Umbilical cord (tissue), 2 donors: ENCODE results near the gene LDLRAD3. TPM values are rescaled to one million over a fixed set of nuclear protein-coding genes. Genes with fewer than 3 reads are reported as not detected.

Source experiments
- DNase-seq: peaks from one replicate; pipeline ENCODE4 v3.0.0-alpha.2; 2015; ENCODE audit warnings: low spot score
- total RNA-seq: library from RNA; depleted of rRNA; stranded (reverse); fragments of >200 nt; gene quantifications from one replicate; pipeline ENCODE4 v1.2.3, GENCODE V29; 2014; ENCODE audit warnings: low replicate concordance; ENCODE audit not compliant: insufficient read depth

LDLRAD3 gene
- total RNA-seq, 1 donor from 2014 or later: 28.9 TPM

DNA sequence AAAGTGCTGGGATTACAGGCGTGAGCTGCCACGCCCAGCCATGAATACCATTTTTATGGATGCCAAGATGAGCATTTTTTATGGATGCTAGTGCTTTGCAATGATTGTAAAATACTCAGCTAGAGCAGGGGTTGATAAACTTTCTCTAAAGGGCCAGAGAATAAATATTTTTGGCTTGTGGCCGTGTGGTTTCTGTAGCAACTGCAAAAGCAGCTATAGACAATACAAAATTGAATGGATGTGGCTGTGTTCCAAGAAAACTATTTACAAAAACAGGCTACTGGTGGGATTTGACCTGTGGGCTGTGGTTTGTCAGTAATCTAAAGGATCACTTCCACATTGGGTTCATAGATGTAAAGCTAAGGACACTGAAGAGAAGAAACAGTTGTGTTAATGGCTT, 289.3 kb downstream of the LDLRAD3 start:
- peak; percentile 73 for DNase-seq

DNA sequence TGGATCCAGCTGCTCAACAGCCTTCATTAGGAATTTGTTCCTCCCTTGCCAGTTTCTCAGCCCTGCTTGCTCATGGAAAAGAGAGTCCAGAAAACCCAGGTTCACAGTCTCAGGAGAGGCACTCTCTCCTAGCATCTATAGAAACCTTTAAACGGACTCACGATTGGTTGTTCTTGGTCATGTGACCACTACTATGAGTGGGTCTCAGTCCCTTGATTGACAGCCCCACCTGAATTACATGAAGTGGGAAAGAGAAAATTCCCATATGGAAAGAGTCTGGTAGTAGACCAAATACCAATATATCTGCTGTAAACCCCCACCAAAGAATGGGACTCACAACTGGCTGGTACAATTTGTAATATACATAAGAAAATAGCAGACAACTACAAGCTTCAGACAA, 291.0 kb downstream of the LDLRAD3 start:
- DNase-seq: no peak

DNA sequence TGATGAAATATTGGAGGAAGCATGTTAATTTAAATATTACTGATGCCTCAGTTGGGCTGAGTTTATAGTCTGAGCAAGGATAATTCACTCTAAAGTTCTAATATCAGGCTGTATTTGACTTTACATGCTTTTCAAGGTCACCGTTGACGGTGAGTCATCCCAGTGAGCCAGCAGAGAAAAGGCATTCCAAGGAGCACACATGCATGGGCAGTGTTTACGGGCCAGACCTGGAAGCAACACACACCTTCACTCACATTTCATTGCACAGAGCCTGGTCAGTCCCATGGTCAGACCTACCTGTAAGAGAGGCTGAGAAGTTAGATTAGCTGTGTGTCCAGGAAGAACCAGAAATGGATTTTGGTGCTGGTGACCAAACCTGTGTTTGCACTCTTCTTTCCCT, 291.9 kb downstream of the LDLRAD3 start:
- DNase-seq: no peak

DNA sequence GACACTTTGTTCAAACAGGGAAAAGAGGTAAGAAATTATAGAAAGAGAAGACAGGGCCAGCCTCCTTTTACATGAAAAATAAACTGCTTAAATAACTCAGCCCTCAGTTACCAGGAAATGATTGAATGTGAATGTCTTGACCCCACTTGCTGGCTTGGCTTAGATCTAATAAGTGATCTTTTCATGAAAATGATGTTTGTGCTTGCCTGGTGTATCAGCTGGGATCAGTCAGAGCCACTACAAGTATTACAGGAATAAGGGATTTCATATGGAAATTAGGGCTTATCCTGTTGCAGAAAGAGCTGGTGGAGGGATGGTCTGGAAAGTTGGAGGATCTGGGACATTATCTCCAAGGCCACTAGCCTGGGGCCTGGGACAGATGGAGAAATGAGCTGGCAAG, 293.5 kb downstream of the LDLRAD3 start:
- DNase-seq: no peak

DNA sequence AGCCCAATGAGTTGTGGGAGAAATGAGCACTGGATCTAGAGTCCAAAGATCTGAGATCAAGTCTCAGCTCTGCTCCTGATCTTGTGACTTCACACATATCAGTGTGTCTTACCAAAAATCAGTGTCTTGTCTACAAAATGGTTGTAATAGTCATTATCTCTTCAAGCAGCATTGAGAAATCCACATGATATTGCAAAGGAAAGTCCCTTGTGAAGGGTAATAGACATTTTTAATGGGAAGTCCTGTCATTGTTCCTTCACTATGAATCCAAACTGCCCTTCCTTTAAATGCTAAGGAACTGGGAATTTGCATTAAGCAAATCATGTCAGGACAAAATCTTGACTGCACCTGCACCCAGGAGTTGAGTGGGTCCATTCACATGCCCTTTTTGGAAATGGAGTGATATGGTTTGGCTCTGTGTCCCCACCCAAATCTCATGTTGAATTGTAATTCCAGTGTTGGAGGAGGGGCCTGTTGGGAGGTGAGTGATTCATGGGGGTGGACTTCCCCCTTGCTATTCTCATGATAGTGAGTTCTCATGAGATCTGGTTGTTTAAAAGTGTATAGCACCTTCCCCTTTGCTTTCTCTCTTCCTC, 294.3 kb downstream of the LDLRAD3 start:
- no peak for DNase-seq

DNA sequence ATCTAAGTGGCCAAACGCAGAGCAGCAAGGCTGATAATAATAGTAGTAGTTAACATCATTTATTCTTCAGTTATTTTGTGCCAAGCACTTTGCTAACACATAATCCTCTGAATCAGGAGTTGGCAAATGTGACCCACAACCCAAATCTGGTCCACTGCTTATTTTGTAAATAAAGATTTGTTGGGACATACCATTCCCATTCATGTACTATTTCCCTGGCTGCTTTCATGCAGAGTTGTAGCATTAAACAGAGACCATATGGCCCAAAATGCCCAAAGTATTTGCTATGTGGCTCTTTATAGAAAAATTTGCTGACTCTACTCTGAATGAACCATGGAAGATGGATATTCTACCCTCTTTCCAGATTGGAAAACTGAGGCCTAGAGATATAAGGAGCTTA, 295.0 kb downstream of the LDLRAD3 start:
- DNase-seq: no peak

DNA sequence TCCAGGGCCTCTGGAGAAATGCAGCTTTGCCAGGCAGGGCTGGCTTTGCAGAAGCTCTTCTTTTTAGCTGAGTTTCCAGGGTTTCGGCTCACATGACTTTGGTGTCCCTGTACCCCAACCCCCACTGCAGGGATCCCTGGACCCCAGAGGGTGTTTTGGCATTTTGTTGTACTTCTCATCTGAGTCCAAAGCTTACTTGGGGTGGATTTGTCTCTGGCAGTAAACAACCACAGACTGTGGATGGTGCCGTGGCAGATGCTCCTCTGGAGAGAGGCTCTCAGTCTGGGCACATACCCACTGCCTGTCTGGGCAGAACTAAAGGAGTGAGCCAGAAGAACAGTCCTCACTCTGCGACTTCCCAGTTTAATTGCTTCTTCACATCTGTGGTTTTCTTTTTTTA, 295.8 kb downstream of the LDLRAD3 start:
- DNase-seq: no peak

DNA sequence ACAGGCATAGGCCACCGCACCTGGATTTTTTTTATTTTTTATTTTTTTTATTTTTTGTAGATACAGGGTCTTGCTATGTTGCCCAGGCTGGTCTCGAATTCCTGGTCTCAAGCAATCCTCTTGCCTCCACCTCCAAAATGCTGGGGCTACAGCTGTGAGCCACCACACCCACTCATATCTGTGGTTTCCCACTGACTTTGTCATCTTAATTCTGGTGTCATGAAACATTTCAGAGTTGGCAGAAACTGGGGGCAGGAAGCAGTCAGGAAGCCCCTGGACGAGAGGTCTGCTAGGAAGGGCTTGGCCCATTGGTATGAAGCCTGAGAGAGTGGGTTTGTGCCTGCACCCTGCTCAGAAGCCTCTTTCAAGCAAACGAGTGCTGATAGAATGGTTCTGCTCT, 296.3 kb downstream of the LDLRAD3 start:
- DNase-seq: no peak

DNA sequence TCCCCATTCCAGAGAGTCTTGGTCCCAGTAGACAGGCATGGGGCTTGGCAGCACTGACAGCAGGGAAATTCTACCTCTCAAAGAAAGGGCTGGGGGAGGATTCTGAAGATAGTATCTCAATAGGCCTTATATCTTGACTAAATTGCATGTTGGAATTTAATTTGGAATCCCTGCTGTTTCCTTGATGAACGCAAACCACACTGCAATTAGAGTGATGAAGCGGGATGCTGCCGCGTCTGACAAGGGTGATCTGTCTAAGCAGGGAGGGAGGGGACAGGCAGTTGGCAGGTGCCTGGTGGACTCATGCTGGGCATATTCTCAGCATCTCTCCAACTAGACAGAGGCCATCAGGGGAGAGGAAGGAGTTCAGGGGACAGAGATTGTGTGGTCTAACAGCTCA, 296.9 kb downstream of the LDLRAD3 start:
- DNase-seq: no peak

DNA sequence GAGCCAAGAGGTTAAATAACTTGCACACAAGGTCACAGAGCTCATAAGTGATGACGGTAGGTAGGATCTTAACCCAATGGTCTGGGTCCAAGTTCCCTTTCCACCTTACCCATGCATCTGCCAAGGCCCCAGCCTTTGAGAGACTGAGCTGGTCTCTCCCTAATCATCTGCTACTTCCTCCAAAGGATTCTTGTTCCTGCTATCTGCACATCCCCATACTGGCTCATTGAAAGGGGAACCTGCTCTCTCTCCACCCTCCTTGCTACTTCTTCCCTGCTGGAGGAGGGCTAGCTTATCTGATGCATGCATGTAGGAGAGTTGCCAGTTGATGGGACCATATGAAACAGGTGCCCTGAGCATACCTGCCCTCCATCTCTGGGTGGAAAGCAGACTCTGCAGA, 297.6 kb downstream of the LDLRAD3 start:
- no peak for DNase-seq

DNA sequence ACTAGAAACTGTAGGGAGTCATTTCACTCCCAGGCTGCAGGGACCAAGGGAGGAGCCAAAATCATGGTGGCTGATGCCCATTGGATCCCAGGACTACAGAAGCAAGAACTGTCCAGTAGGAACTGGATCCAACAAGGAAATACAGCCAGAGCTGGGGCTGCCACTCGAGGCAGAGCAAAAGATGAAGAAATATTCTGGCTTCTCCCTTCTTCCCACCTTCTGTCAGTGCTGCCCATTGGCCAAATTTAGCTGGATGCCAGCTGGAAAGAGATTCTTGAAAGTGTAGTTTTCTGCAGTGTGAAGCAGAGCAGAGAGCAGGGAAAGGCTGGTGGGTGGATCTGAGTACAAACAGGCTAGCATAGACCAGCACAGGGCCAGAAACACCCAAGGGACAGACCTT, 299.8 kb downstream of the LDLRAD3 start:
- no peak for DNase-seq

DNA sequence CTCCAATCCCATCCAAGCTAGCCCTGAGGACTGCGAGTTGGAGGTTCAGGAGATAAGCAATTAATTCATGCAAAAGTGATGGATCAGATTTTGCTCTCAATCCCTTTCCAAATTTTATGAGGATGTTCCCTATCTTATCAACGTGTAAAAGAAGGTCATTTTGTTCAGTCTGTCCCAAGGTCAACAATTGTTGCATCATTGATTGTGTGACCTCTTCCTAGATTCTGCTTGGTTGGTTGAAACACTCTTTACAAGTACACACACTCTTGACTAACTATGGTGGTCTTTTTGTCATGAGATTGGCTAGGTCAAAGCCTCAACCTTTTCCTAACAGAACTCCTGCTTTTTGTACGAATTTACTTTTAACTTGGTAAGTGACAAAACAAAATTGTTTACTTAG, 303.6 kb downstream of the LDLRAD3 start:
- no peak for DNase-seq

DNA sequence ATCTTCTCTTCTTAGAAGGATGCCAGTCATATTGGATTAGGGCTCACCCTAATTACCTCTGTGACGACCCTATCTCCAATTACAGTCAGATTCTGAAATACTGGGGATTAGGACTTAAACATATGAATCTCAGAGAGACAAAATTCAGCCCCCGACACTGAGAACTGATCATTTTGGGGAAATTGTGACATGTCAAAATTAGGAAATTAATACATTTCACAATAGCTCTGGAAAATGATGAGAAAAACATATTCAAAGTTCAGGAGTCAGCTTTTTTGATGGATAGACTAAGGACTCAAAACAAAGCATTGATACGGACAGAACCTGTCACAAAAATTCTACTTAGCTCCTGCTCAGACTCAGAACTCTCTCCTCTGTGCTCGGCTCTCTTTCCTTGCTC, 304.6 kb downstream of the LDLRAD3 start:
- no peak for DNase-seq

DNA sequence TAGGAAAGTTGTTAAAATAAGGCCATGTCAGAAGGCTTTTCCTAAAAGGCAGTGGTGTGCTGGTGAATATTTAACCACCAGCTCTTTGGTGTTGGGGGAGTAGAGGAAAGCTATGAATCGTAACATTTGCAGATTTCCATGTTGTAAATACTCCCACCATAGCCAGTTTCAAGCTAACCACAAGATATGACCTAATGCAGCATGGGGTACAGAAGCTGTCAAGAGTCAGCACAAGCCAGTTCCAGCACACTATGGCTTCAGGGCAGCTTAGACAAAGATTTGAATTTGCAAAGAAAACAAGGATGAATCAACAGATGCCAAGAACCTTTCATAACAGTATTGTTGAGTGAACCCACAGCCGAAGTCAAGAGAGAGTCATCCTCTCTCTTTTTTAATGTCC, 305.4 kb downstream of the LDLRAD3 start:
- peak; percentile 44 for DNase-seq

DNA sequence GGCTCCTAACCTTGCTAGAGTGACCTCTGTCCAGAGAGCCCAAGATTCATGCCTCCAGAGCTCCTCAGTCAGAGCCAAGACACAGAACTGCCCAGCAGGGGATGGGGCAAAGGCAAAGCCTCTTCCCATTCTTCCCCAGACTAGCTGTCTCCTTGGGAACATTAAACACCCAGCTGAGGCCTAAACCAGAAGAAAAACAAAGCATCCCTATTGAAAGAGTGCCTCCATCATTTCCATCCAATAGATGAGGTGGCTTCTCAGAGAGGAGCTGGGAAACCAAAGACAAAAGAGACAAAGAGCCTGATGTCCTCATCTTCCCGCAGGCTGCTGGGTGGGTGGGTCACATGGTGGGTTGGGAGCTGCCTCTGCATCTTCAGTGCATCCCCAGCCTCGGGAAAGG, 308.0 kb downstream of the LDLRAD3 start:
- no peak for DNase-seq

DNA sequence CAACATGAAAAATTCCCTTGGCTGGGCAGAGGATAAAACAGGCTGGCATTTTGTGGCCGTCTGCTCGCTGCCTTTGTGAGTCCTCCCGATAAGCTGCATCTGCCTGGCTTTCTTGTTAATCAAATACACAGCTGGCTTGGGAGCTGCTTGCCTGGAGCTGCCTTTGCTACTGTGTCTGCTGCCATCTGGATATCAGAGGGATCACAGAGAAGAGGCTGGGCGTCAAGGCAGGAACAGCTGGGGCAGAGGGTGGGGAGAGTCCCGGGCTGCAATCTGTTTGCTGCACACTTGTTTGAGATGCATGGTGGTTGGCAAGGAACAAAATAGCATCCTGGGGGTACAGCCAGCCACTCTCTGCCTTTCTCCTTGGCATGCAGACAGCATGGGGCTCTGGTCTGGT, 309.4 kb downstream of the LDLRAD3 start:
- peak; percentile 83 for DNase-seq

DNA sequence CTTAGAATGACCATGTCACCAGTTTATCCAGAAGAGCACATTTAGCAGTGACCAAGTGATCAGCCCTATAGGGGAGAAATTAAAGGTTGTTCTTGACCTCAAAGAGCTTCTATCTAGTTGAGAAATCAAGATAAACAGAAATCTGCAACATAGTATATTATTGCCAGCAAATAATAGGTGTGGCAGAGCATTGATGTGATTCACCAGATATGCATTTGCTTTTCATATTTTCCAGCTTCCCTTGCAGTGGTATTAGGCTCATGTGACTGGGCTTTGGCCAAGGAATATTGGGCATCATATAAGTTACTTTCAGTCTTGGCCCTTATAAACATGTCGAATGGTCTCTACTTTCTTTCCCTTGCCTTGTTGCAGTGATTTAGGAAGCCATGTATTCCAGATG, 310.9 kb downstream of the LDLRAD3 start:
- DNase-seq: no peak

DNA sequence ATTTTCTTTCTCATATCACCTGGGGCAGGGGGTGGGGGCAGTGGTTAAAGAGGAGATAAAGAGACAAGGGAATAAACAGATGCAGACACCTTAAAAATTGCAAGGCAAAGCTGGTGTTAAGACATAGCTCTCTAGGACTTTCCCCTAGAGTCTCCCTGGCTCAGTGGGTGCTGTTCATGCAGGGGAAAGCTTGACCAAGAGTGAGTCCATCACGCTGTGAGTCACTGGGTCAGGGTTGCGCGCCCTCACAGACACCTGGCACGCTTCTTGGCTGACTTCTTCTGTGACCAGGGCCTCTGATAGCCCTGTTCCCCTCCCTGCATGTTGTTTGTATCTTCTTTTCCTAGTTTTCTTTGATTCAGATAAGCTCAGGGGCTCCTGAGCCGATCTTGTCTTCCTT, 313.5 kb downstream of the LDLRAD3 start:
- no peak for DNase-seq

DNA sequence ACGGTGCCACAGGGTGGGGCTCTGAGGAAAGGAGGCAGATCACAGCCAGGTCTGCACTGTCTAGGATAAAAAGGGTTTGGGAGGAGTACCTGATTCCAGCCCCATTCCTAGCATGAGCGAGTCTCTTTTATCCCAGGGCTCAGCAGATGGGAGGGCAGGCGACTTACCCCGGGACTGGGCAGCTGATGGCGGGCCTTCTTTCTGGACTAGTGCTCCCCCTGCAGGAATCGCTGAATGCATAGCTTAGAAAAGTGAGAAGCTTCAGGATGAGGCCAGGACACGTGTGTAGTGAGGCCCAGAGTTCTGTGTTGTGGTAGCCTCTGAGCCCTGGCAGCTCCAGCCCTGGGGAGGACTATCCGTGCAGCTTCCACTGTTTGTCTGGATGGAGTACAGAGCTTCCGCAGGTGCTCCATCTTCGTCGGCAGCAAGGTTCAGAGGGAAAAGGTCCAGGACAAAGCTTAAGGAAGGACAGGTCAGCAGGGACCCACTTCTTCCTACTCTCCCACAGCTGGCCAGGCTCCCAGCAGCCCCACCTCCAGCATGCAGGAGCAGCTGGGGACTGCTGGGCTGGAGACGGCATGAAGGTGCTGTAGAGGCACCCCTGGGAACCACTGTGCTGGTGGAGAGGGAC, 315.0 kb downstream of the LDLRAD3 start:
- DNase-seq: peak; percentile 74

DNA sequence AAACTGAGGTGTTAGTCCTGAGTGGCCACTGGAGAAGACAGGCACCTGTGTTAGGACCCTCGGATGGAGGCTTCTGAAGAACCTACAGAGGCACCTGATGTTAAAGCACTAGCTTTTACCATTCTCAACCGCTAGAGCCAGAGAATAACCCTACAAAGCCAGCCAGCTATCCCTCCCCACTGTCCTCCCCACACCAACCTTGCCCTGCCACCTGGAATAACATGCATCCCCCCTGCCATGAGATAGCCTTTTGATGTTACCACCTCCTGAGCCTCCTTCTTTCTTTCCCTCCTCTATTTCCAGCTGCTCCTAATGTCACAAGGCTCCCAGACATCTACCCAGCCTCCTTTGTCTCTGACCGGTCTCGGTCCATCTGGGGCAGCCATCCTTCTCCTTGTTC, 317.2 kb downstream of the LDLRAD3 start:
- DNase-seq: no peak

DNA sequence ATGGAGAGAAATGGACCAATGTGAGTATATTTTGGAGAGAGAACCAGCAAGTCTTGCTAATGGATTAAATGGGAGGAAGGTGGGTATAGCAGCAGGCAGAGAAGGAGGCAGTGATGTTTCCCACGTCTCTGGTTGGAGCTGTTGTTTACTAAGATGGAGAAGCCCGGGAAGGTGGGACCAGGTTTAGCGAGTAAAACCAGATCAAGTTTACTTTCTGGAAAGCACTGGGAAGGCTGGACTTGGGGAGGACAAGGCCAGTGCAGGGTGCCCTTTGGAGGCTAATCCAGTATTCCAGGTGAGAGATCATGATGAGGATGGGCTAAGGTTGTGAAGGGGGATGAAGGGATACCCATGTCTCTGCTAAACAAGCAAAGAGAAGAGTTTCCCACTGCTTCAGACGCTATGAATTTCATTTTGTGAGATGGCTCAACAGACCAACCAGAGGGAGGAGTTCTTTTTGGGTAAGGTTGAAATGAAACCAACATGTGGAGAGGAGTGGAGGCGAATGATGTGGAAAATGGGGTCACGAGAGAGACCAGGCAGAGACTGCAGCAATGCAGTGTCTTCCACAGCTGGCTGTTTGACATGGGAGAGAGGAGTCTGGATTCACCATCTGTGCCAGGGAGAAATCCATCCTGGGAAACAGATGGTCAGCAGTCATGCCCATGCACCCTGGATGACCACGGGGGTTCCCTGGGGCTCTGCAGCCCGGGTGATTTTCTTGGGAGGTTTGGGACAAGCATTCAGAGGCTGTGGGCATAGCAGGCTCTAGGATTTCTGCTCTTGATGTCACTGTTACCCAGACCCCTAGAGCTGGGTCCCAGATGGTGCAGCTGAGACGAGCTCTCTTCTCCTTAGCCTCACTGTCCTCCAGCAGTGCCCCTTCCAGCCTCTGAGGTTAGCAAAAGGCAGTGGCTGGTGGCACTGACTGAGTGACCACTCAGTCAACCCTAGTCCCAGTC, 320.4 kb downstream of the LDLRAD3 start:
- DNase-seq: no peak

DNA sequence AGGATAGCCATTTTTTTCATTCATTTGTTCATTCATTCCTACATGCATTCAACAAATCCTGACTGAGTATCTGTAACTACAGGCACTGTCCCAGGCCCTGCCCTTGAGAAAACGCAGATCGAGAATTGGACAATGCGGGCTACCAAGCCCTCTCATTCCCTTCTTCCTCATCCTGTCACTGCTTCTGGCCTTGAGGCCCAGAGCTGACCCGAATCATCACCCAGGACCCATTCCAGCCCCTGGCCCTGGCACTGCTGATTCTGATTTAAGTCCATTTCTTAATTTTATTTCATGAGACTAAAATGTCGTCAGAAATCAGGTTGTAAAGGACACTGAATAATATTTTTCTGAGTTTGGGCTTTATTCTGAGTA, 321.1 kb downstream of the LDLRAD3 start:
- DNase-seq: no peak
